Natural killer cell treated with Interleukin-12 subunit alpha and Interleukin-12 subunit beta and Interleukin-15 and Interleukin-18, amount 100 ng/mL, for 72 hours (primary cell): ENCODE data around the gene KRT37. TPM values are rescaled to one million over a fixed set of nuclear protein-coding genes. Genes with fewer than 3 reads are reported as not detected.
"Not testable (repeated sequence)": the region's sequence is repeated elsewhere in the genome, so short reads cannot be mapped to it uniquely, and the experiment has no call there.

ENCODE experiments used
- ATAC-seq, 2 donors: fragments of 150-1000 bp; cut with Tn5 transposase in 1 of 2; sonication (Bioruptor Pico), chemical (Tn5 transposase) in 1 of 2; 2 replicates each; pipeline ENCODE4 v1.10.0; 2021
- DNase-seq: peaks from one replicate; pipeline ENCODE4 v3.0.0; 2022; ENCODE audit warnings: low spot score
- H3K27ac Mint-ChIP-seq, 2 donors: 1 replicate in 1 of 2; 2 replicates in 1 of 2; pipeline ENCODE4 v1.8.0; 2022; ENCODE audit warnings: mixed read lengths in 2 of 2, mild to moderate bottlenecking in 1 of 2, moderate library complexity in 1 of 2
- H3K27me3 Mint-ChIP-seq, 2 donors: 1 replicate in 1 of 2; 2 replicates in 1 of 2; pipeline ENCODE4 v1.8.0; 2022; ENCODE audit warnings: mixed read lengths in 2 of 2
- H3K36me3 Mint-ChIP-seq: one replicate; pipeline ENCODE4 v1.8.0; 2022; ENCODE audit warnings: mixed read lengths
- H3K4me1 Mint-ChIP-seq, 2 donors: 1 replicate in 1 of 2; 2 replicates in 1 of 2; pipeline ENCODE4 v1.8.0; 2022; ENCODE audit warnings: low read depth in 2 of 2, mixed read lengths in 2 of 2, mild to moderate bottlenecking in 1 of 2
- H3K4me3 Mint-ChIP-seq: one replicate; pipeline ENCODE4 v1.8.0; 2022; ENCODE audit warnings: mixed read lengths
- H3K9me3 Mint-ChIP-seq: 2 replicates; pipeline ENCODE4 v1.8.0; 2022; ENCODE audit warnings: mixed read lengths
- total RNA-seq, 2 donors: library from RNA; stranded (reverse); gene quantifications; one replicate each; pipeline ENCODE4 v1.2.3, GENCODE V29; 2022

The KRT37 gene
- total RNA-seq, 2 donors from 2014 or later: not detected

GRCh38 chr17:41422586-41422985, 1.8 kb downstream of the KRT37 start:
- DNase-seq, H3K4me1 Mint-ChIP-seq, H3K36me3 Mint-ChIP-seq, H3K4me3 Mint-ChIP-seq, H3K27ac Mint-ChIP-seq, H3K9me3 Mint-ChIP-seq, ATAC-seq: not testable (repeated sequence)
- peaks cover 10 to 14% of the 10 kb centered on the region in 2 donors for H3K27me3 Mint-ChIP-seq

- H3K9me3 Mint-ChIP-seq: no peaks in the 10 kb centered on the region
- H3K4me1 Mint-ChIP-seq: no peaks in the 10 kb centered on the region
- no peak overlapping the region for H3K27ac Mint-ChIP-seq
- H3K36me3 Mint-ChIP-seq: no peaks in the 10 kb centered on the region
- no peak overlapping the region for H3K4me3 Mint-ChIP-seq
- ATAC-seq (no peak), DNase-seq (no peak)
- H3K27me3 Mint-ChIP-seq: peaks cover 12 to 18% of the 10 kb centered on the region in 2 donors
Measured at GRCh38 chr17:41421617-41422016, 2.8 kb downstream of the KRT37 start.

- Mint-ChIP-seq H3K36me3 (no peaks in the 10 kb centered on the region), H3K4me1 (no peaks in the 10 kb centered on the region), H3K27me3 (peaks cover 12 to 18% of the 10 kb centered on the region in 2 donors), H3K27ac (no peak overlapping the region), H3K4me3 (no peak overlapping the region), H3K9me3 (no peaks in the 10 kb centered on the region)
- DNase-seq: no peak
- ATAC-seq: no peak
Measured at GRCh38 chr17:41421116-41421515, 3.3 kb downstream of the KRT37 start.

DNA sequence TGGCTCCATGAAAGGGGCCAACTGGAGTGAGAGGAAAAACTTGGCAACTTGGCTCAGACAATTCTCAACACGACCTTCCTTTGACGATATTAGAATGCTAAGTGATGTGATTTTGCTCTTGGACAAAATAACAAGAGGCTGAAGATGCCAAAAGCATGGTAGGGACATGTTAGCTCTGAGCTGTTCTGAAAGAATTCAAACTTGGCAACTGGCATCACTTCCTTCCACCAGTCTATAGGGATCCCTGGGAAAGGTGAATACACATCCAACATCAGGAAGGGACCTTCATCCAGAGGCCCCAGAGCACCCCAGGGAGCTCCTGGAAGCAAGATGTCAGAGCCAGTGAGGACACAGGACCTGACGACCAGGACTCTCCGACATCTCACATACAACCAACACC, 4.3 kb downstream of the KRT37 start:
- Mint-ChIP-seq H3K36me3 (no peaks in the 10 kb centered on the region), H3K4me1 (no peaks in the 10 kb centered on the region), H3K9me3 (no peaks in the 10 kb centered on the region), H3K27ac (no peak overlapping the region), H3K27me3 (peaks cover 7 to 18% of the 10 kb centered on the region in 2 donors), H3K4me3 (no peak overlapping the region)
- no peak for DNase-seq
- ATAC-seq: no peak

DNA sequence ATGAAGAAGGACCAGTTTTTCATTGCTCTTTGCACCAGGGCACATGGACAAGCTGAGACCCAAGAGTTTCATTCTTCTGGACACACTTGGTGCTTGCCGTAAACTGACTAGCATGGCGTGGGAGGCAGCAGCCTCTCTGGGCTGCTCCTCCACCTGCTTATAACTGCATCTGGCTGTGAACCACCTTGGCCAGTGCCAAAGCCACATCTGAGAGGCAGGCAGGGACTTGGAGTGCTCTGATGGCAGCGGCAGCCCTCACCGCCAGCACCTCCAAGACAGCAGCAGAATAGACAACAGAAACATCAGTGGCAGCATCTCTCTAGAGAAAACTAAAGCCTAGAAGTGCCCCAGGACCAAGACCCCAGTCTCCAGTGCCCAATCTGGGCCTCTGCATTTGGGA, 4.7 kb downstream of the KRT37 start:
- ATAC-seq: no peak
- H3K27ac Mint-ChIP-seq: no peak overlapping the region
- no peak overlapping the region for H3K4me3 Mint-ChIP-seq
- H3K27me3 Mint-ChIP-seq: peaks cover 7 to 18% of the 10 kb centered on the region in 2 donors
- H3K4me1 Mint-ChIP-seq: no peaks in the 10 kb centered on the region
- H3K9me3 Mint-ChIP-seq: no peaks in the 10 kb centered on the region
- no peak for DNase-seq
- H3K36me3 Mint-ChIP-seq: no peaks in the 10 kb centered on the region

GRCh38 chr17:41418116-41418860, 6.1 kb downstream of the KRT37 start:
- no peaks in the 10 kb centered on the region for H3K9me3 Mint-ChIP-seq
- ATAC-seq (no peak), DNase-seq (no peak)
- no peak overlapping the region for H3K27ac Mint-ChIP-seq
- no peaks in the 10 kb centered on the region for H3K36me3 Mint-ChIP-seq
- no peaks in the 10 kb centered on the region for H3K4me1 Mint-ChIP-seq
- no peak overlapping the region for H3K4me3 Mint-ChIP-seq
- H3K27me3 Mint-ChIP-seq: peaks cover 7 to 22% of the 10 kb centered on the region in 2 donors

DNA sequence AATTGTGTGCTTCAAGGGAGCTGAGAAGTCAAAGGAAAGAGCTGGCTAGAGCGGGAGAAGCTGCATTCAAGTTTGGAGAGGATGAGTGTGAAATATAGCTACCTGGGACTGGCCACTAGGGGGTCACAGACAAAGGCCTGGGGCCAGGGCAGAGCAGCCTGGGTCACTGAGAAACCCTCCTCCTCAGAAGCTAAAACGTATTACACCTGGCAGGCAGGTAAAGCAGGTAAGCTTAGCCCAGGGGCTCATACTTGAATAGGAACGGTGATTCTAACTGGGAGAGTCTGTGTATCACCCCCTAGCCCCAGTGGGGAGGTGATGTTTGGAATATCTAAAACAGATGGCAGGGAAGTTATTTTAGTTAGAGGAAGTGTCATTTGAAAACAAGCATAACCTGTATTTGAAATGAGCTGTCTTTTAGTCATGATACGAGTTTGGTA, 6.8 kb downstream of the KRT37 start:
- no peak overlapping the region for H3K4me3 Mint-ChIP-seq
- H3K4me1 Mint-ChIP-seq: no peaks in the 10 kb centered on the region
- no peaks in the 10 kb centered on the region for H3K9me3 Mint-ChIP-seq
- peaks cover 7 to 20% of the 10 kb centered on the region in 2 donors for H3K27me3 Mint-ChIP-seq
- no peaks in the 10 kb centered on the region for H3K36me3 Mint-ChIP-seq
- ATAC-seq (no peak), DNase-seq (no peak)
- H3K27ac Mint-ChIP-seq: no peak overlapping the region

DNA sequence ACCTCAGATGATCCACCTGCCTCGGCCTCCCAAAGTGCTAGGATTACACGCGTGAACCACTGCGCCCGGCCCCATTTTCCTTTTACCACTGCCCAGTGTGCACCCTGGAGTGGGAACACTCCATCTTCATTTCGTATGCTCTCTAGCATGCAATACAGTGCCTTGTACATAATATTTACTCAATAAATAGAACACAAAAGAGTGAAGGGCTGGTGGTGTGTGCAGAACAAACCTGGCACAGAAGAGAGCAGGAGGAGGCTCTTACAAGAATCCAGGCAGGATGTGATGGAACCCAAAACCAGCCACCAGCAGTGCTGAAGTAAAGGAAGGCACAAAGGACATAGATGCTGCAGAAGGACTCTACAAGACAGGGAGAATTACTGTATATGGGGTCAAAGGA, 7.3 kb downstream of the KRT37 start:
- H3K4me3 Mint-ChIP-seq: no peak overlapping the region
- no peaks in the 10 kb centered on the region for H3K9me3 Mint-ChIP-seq
- no peak overlapping the region for H3K27ac Mint-ChIP-seq
- H3K4me1 Mint-ChIP-seq: no peaks in the 10 kb centered on the region
- no peaks in the 10 kb centered on the region for H3K36me3 Mint-ChIP-seq
- peaks cover 7 to 23% of the 10 kb centered on the region in 2 donors for H3K27me3 Mint-ChIP-seq
- ATAC-seq: no peak
- no peak for DNase-seq

GRCh38 chr17:41416479-41416878, 7.9 kb downstream of the KRT37 start:
- Mint-ChIP-seq H3K4me1 (no peaks in the 10 kb centered on the region), H3K27me3 (peaks cover 7 to 23% of the 10 kb centered on the region in 2 donors), H3K36me3 (no peaks in the 10 kb centered on the region), H3K27ac (no peak overlapping the region), H3K4me3 (no peak overlapping the region), H3K9me3 (no peaks in the 10 kb centered on the region)
- DNase-seq (no peak), ATAC-seq (no peak)

DNA sequence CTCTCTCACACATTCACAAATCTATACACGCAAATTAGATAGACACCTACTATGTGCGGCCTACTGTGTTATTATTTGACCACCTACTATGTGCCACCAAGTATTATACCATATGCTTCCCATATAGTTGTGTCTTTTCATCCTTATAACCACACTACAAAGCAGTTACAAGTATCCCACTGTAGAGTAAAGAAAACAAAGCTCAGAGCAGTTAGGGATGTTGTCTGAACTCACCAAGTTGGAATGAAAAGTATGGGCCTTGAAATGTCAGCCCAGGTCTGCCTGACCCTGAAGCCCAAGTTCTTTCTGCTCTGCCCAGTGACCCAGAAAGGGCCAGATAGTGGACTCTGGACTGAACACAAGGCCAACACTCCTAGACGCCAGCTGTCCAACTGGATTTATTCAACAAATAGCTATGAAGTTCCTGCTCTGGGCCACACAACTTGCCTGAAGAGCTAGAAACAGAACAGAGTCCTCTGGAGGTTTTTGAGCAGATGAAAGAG, 8.5 kb downstream of the KRT37 start:
- H3K9me3 Mint-ChIP-seq: no peaks in the 10 kb centered on the region
- no peak for DNase-seq
- H3K4me1 Mint-ChIP-seq: no peaks in the 10 kb centered on the region
- H3K27me3 Mint-ChIP-seq: peaks cover 7 to 21% of the 10 kb centered on the region in 2 donors
- H3K4me3 Mint-ChIP-seq: no peak overlapping the region
- no peaks in the 10 kb centered on the region for H3K36me3 Mint-ChIP-seq
- no peak for ATAC-seq
- no peak overlapping the region for H3K27ac Mint-ChIP-seq

DNA sequence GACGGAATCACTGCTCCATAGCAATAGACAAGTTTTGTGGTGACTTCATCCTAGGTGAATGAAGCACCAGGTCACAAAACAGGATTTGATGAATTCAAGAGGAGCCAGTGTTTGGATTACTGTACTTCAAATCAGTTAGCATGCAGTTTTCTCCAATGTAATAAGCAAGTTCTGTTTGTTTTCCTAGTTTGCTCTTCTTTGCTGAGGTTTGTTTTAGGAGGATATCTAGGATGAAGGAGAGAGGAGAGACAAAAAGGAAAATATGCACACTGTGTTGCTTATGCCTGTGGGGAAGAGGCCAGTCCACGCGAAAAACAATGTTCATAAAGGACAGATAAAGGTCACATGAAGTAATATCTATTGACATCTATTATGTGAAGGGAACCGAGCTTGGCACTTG, 9.0 kb downstream of the KRT37 start:
- Mint-ChIP-seq H3K36me3 (no peaks in the 10 kb centered on the region), H3K4me1 (no peaks in the 10 kb centered on the region)

GRCh38 chr17:41413982-41414381, 10.4 kb downstream of the KRT37 start:
- ATAC-seq: no peak
- Mint-ChIP-seq H3K27me3 (peaks cover 7 to 16% of the 10 kb centered on the region in 2 donors), H3K36me3 (no peaks in the 10 kb centered on the region), H3K27ac (no peak overlapping the region), H3K9me3 (no peaks in the 10 kb centered on the region), H3K4me1 (no peaks in the 10 kb centered on the region), H3K4me3 (no peak overlapping the region)
- no peak for DNase-seq

More for the DNA sequence above, 9.0 kb downstream of the KRT37 start:
- H3K4me3 Mint-ChIP-seq: no peak overlapping the region
- peaks cover 7 to 18% of the 10 kb centered on the region in 2 donors for H3K27me3 Mint-ChIP-seq
- no peak overlapping the region for H3K27ac Mint-ChIP-seq
- no peaks in the 10 kb centered on the region for H3K9me3 Mint-ChIP-seq
- no peak for DNase-seq
- no peak for ATAC-seq

DNA sequence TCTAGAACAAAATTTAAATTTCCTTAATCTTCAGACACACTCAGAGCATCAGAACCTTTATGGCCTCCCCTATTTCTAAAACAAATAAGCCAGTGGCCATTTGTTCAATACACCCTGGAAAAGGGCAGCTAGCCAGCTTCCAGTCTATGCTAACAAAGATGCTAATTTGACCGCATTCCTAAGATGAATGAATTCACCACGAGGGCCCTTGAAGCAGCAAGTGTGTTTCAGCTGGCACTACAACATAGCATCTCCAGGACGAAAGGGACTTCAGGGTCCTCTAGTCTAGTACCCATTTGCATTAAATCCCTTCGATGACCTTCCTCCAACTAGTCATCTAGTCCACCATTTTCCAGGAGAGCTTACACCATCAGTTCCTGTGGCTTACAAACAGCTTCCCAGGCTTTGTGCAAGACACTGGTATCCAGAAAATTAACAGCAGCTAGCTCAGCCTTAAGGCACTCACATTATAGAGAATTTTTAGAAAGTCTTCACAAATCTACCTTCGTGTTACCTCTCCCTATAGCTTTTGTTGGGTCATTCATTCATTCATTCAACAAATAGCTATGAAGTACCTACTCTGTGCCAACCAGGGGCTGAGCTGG, 10.9 kb downstream of the KRT37 start:
- Mint-ChIP-seq H3K4me1 (no peaks in the 10 kb centered on the region), H3K36me3 (no peaks in the 10 kb centered on the region), H3K27me3 (peaks cover 7 to 17% of the 10 kb centered on the region in 2 donors), H3K9me3 (no peaks in the 10 kb centered on the region), H3K4me3 (no peak overlapping the region), H3K27ac (no peak overlapping the region)
- no peak for ATAC-seq
- DNase-seq: no peak

GRCh38 chr17:41411072-41411840, 13.1 kb downstream of the KRT37 start:
- Mint-ChIP-seq H3K36me3 (no peaks in the 10 kb centered on the region), H3K4me3 (no peak overlapping the region)

More at GRCh38 chr17:41411072-41411840, 13.1 kb downstream of the KRT37 start:
- DNase-seq (no peak), ATAC-seq (no peak)
- Mint-ChIP-seq H3K4me1 (no peaks in the 10 kb centered on the region), H3K27ac (no peak overlapping the region), H3K9me3 (no peaks in the 10 kb centered on the region), H3K27me3 (peaks cover 0 to 14% of the 10 kb centered on the region in 2 donors)
